Measurements from ENCODE around the gene NDUFS8. TPM values are rescaled to one million over a fixed set of nuclear protein-coding genes. Genes with fewer than 3 reads are reported as not detected.

Gene NDUFS8
- polyA plus RNA-seq, 3 donors = 77.7 to 240 (median 115) TPM

- 93 to 95% (median 93%) methylated on average over 5 of the region's 5 CpGs for WGBS, 3 donors
Observed at GRCh38 chr11:67999704-68000103, 30.8 kb upstream of the NDUFS8 start.

GRCh38 chr11:68002575-68002937, 27.9 kb upstream of the NDUFS8 start:
- no peak overlapping the region for H3K27ac ChIP-seq (ENCODE audit: low read depth, low read length)
- WGBS, 3 donors = 51 to 73% (median 60%) methylated on average over 9 of the region's 9 CpGs

More at GRCh38 chr11:67999704-68000103, 30.8 kb upstream of the NDUFS8 start:
- H3K27ac ChIP-seq (ENCODE audit: low read depth, low read length) = no peak overlapping the region

GRCh38 chr11:68002938-68003845, 27.3 kb upstream of the NDUFS8 start:
- peak overlapping the region; percentile 26 for H3K27ac ChIP-seq (ENCODE audit: low read depth, low read length)
- 15 to 31% (median 16%) methylated on average over 48 to 86 of the region's 86 CpGs for WGBS, 3 donors

DNA sequence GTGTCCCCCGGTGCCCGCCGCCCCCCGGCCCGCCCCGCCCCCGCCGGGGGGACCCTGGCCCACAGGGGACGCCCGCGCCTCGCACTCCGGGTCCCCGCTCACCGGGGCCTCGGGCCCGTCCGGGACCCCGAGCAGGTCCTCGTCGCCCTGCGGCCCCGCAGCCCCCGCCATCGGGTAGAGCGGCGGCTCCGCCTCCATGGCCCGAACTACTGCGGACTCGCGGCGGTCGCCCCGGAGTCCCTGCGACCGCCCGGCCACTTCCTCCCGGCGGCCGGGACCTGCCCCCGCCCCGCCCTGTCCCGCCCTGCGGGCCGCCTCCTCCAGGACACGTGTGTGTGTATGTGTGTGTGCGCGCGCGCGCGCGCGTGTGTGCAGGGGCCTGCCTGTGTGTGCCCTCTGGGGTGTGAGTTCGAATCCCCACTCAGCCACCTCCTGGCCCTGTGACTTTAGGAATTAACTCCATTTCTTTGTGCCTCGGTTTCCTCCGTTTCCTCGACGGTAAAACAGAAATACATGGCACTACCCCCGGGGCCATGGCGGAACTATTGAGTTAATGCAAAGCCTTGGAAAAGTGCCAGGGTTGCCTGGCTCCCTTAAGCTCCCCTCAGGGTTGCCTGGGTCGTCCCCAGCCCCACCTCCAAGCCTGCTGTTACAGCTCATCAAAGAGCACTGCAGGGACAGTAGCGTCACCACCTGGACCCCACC, 26.5 kb upstream of the NDUFS8 start, which contains the start of gene UNC93B1:
Gene UNC93B1 (minus strand): TSS at position 252 of the 705 bp plus-strand sequence. CDS start 54 bp downstream, at position 198.
- peak within 1 kb of the TSS; percentile 26 for H3K27ac ChIP-seq (ENCODE audit: low read depth, low read length)
- 3 to 16% (median 3%) methylated on average over 11 to 64 of the region's 64 CpGs for WGBS, 3 donors

GRCh38 chr11:68004551-68005335, 25.7 kb upstream of the NDUFS8 start:
- no peak overlapping the region for H3K27ac ChIP-seq (ENCODE audit: low read depth, low read length)
- WGBS, 3 donors = 74 to 76% (median 75%) methylated on average over 14 of the region's 14 CpGs

GRCh38 chr11:68006606-68007166, 23.8 kb upstream of the NDUFS8 start:
- H3K27ac ChIP-seq (ENCODE audit: low read depth, low read length) = no peak overlapping the region
- WGBS, 3 donors = 92 to 96% (median 95%) methylated on average over 7 of the region's 7 CpGs

DNA sequence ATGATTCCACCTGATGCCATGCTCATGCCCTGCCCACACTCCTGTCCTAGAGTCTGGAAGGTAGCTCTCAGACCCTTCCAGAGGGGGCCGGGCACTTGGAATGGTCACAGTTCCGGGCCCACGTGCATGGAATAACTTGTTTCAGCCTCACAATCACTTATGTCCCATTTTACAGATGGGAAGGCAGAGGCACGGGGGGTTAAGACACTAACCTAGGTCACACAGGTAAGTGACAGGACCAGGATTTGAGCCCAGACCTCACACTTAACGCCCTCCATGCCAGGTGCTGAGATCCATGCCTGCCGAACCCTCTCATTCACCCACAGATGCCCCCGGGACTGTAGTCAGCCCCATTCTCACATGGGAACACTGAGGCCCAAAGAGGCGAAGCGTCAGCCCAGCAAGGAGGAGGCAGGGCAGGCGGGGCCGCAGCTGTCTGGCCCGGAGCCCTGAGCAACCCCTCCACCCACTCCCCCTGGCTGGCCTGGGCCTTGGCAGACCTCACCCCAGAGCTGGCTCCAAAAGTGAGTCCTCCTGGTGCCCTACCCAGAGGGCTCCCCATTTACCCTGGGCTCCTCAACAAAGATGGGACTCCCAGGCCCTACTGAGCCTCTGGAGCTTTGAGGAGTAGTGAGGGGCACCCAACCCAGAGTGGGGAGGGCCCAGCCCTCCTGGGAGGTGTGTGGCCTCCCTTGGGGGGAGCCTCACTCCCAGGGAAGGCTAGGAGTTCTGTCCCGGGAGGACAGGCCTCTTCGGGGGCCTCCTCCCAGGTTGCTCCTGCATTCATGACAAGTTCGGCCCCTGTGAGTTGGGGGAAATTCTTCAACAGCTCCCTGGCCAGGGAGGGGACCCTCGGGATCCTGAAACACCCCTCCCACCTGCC, 22.7 kb upstream of the NDUFS8 start:
- no peak overlapping the region for H3K27ac ChIP-seq (ENCODE audit: low read depth, low read length)
- 85 to 89% (median 87%) methylated on average over 15 to 16 of the region's 16 CpGs for WGBS, 3 donors

- WGBS, 3 donors = 53 to 64% (median 56%) methylated on average over 26 to 27 of the region's 27 CpGs
- no peak overlapping the region for H3K27ac ChIP-seq (ENCODE audit: low read depth, low read length)
Observed at GRCh38 chr11:68008381-68009337, 21.8 kb upstream of the NDUFS8 start.

GRCh38 chr11:68009391-68010089, 20.9 kb upstream of the NDUFS8 start:
- WGBS, 3 donors = 34 to 39% (median 38%) methylated on average over 12 of the region's 12 CpGs
- peak overlapping the region; percentile 78 for H3K27ac ChIP-seq (ENCODE audit: low read depth, low read length)

GRCh38 chr11:68010090-68011041, 20.1 kb upstream of the NDUFS8 start, which contains the start of gene ALDH3B1:
Gene ALDH3B1 (plus strand): TSS chr11:68010327. CDS start chr11:68015298, 4,971 bp downstream.
- 10 to 14% (median 12%) methylated on average over 31 to 33 of the region's 33 CpGs for WGBS, 3 donors

GRCh38 chr11:68011051-68011943, 19.2 kb upstream of the NDUFS8 start:
- no peak overlapping the region for H3K27ac ChIP-seq (ENCODE audit: low read depth, low read length)
- 70 to 85% (median 72%) methylated on average over 16 of the region's 16 CpGs for WGBS, 3 donors

More at GRCh38 chr11:68010090-68011041, 20.1 kb upstream of the NDUFS8 start, which contains the start of gene ALDH3B1:
- peak within 1 kb of the TSS; percentile 78 for H3K27ac ChIP-seq (ENCODE audit: low read depth, low read length)

DNA sequence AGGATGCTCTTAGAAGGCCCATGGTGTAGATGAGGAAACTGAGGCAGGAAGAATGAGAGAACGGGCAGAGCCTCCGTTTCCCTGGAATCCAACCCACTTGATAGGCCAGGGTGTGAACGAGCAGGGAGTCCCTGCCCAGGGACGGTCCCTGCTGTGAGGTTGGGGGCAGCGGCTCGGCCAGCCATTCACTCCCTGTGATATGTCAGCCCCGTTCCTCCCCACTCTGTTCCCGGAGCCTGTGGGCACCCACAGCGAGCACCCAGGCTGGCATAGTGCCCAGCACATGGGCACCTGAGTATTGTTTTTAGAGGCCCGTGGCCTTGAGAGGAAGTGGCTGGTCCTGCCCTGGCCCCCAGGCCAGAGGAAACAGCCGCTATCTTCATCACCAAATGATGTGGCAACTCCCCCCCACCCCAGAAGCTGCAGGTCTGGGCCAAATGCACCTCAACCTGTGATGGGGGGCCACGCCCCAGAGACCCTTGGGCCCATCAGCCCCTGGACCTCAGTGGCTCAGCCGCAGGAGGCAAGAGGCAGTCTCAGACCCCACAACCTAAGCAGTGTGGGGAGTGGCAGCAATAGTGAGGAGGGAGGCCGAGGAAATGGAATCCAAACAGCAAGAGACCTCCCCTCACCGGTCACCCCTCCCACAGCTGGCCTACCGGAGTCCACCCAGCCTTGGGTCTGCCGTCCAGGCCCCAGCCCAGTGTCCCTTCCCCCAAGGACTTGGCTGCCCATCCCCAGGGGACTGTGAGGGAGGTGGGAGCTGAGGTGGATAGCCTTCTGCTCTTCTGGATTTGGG, 18.2 kb upstream of the NDUFS8 start:
- no peak overlapping the region for H3K27ac ChIP-seq (ENCODE audit: low read depth, low read length)

More for the DNA sequence above, 18.2 kb upstream of the NDUFS8 start:
- WGBS, 3 donors = 63 to 76% (median 67%) methylated on average over 16 to 17 of the region's 17 CpGs

All from adipose tissue (tissue), 3 donors.